K562 (cell line): Measurements from ENCODE around the gene CTDSPL2. TPM values are rescaled to one million over a fixed set of nuclear protein-coding genes. Genes with fewer than 3 reads are reported as not detected.

Source experiments
- BACH1 ChIP-seq: fragments of 200-800 bp; sonication (Bioruptor generic); IDR thresholded peaks from 2 replicates; pipeline ENCODE4 v1.6.1; 2016; ENCODE audit warnings: missing genetic modification characterization, missing compliant biosample characterization
- BRD4 ChIP-seq: fragments of 200-600 bp; sonication (generic); IDR thresholded peaks from 2 replicates; pipeline ENCODE4 v1.6.1; 2017; ENCODE audit warnings: inconsistent platforms
- CBFA2T2 ChIP-seq: fragments of 450-650 bp; conservative IDR thresholded peaks from 2 replicates; pipeline ENCODE4 v1.6.1; 2017; ENCODE audit warnings: mild to moderate bottlenecking
- CBFA2T3 ChIP-seq: fragments of 450-650 bp; IDR thresholded peaks from 2 replicates; pipeline ENCODE4 v1.6.1; 2017
- CBX1 ChIP-seq: sonication (generic); IDR thresholded peaks from 2 replicates; pipeline ENCODE4 v1.6.1; 2016; ENCODE audit warnings: antibody characterized with exemption, low read depth, mild to moderate bottlenecking
- HDAC2 ChIP-seq: fragments of 450-650 bp; IDR thresholded peaks from 2 replicates; pipeline ENCODE4 v1.6.1; 2016; ENCODE audit warnings: mild to moderate bottlenecking
- HDAC8 ChIP-seq: fragments of 450-650 bp; IDR thresholded peaks from 2 replicates; pipeline ENCODE4 v1.6.1; 2016; ENCODE audit warnings: mild to moderate bottlenecking, missing genetic modification characterization, moderate library complexity, missing compliant biosample characterization
- HNRNPL ChIP-seq: fragments of 200-400 bp; formaldehyde crosslinking; IDR thresholded peaks from 2 replicates; pipeline ENCODE4 v1.6.1; 2017; ENCODE audit warnings: low read depth, mild to moderate bottlenecking, low read length
- L3MBTL2 ChIP-seq: fragments of 450-650 bp; IDR thresholded peaks from 2 replicates; pipeline ENCODE4 v1.6.1; 2016; ENCODE audit warnings: mild to moderate bottlenecking, moderate library complexity
- NFATC3 ChIP-seq: fragments of 450-650 bp; IDR thresholded peaks from 2 replicates; pipeline ENCODE4 v1.6.1; 2017; ENCODE audit warnings: mild to moderate bottlenecking
- RAD51 ChIP-seq: fragments of 450-650 bp; IDR thresholded peaks from 2 replicates; pipeline ENCODE4 v1.7.1; 2016; ENCODE audit warnings: low read depth, mild to moderate bottlenecking, borderline replicate concordance
- RFX7 ChIP-seq: fragments of 250-450 bp; sonication (Bioruptor Pico); IDR thresholded peaks from 2 replicates; pipeline ENCODE4 v1.5.1; 2021; ENCODE audit warnings: mild to moderate bottlenecking
- RUNX1 ChIP-seq: sonication (generic); IDR thresholded peaks from 2 replicates; pipeline ENCODE4 v1.6.1; 2016; ENCODE audit warnings: antibody characterized with exemption, low read depth
- XRCC5 ChIP-seq: fragments of 200-400 bp; formaldehyde crosslinking; IDR thresholded peaks from 2 replicates; pipeline ENCODE4 v1.6.1; 2017; ENCODE audit warnings: low read depth, mild to moderate bottlenecking, low read length
- YBX1 ChIP-seq: fragments of 450-650 bp; IDR thresholded peaks from 2 replicates; pipeline ENCODE4 v1.7.1; 2016; ENCODE audit warnings: mild to moderate bottlenecking
- ZC3H4 ChIP-seq: sonication (generic); formaldehyde crosslinking; IDR thresholded peaks from 2 replicates; pipeline ENCODE4 v1.9.0; 2021; ENCODE audit warnings: missing genetic modification reagents, borderline replicate concordance
- ZNF717 ChIP-seq: fragments of 250-450 bp; sonication (Bioruptor Pico); IDR thresholded peaks from 2 replicates; pipeline ENCODE4 v1.5.0; 2021
- polyA plus RNA-seq, 8 experiments: library from polyadenylated mRNA; depleted of rRNA in 4 of 8; stranded (reverse) in 5 of 8; unstranded in 3 of 8; fragments of >200 nt; fragmentation: Nextera tagmentation in 2 of 8; fragmentation: Illumina TruSeq in 1 of 8; extraction: Ambion mirVana in 2 of 8; extraction: Trizol in 1 of 8; gene quantifications; 2 replicates each; pipeline versions ENCODE4 v1.2.1 to v1.2.3, GENCODE V29; 2011 to 2014; ENCODE audit warnings: inconsistent platforms in 1 of 8, missing spikeins in 1 of 8
- total RNA-seq, 7 experiments: library from RNA; depleted of rRNA in 6 of 7; stranded (reverse); fragments of >200 nt in 6 of 7; fragmentation: Illumina TruSeq in 2 of 7; extraction: Trizol in 2 of 7; gene quantifications; 2 replicates each; pipeline versions ENCODE4 v1.2.1 to v1.2.3, GENCODE V29; 2011 to 2021; ENCODE audit warnings: low replicate concordance in 1 of 7
- TF ChIP-seq, protein P1 (sequence below), 2 experiments: IDR thresholded peaks; 2 replicates each; pipeline ENCODE4 v1.6.1; 2012; ENCODE audit warnings: improper control_type of control experiment in 2 of 2, low read depth in 2 of 2, low read length in 2 of 2, borderline replicate concordance in 1 of 2
- TF ChIP-seq, protein P2 (sequence below): fragments of 250-450 bp; sonication (Bioruptor Pico); IDR thresholded peaks from 2 replicates; pipeline ENCODE4 v1.8.0; 2022; ENCODE audit warnings: inconsistent platforms
- TF ChIP-seq, protein P3 (sequence below): fragments of 250-450 bp; sonication (Bioruptor Pico); IDR thresholded peaks from 2 replicates; pipeline ENCODE4 v1.8.0; 2022; ENCODE audit warnings: moderate library complexity, mild to moderate bottlenecking, inconsistent platforms
- TF ChIP-seq, protein P4 (sequence below), 3 experiments: fragments of 200-800 bp in 1 of 3; fragments of 250-450 bp in 1 of 3; fragments of 450-650 bp in 1 of 3; sonication (Bioruptor Pico) in 1 of 3; sonication (Bioruptor generic) in 1 of 3; formaldehyde crosslinking in 1 of 3; IDR thresholded peaks; 2 replicates each; pipeline versions ENCODE4 v1.6.1 to v1.8.0; 2016 to 2022; ENCODE audit warnings: mild to moderate bottlenecking in 2 of 3, missing genetic modification characterization in 2 of 3, missing compliant biosample characterization in 1 of 3, moderate library complexity in 1 of 3

The CTDSPL2 gene
- total and polyA plus RNA-seq, 9 of the 15 experiments (the other 6 are each of a cell fraction or from before 2014, with no cell fraction given) = 16.8 to 79.0 (median 53.1) TPM

DNA sequence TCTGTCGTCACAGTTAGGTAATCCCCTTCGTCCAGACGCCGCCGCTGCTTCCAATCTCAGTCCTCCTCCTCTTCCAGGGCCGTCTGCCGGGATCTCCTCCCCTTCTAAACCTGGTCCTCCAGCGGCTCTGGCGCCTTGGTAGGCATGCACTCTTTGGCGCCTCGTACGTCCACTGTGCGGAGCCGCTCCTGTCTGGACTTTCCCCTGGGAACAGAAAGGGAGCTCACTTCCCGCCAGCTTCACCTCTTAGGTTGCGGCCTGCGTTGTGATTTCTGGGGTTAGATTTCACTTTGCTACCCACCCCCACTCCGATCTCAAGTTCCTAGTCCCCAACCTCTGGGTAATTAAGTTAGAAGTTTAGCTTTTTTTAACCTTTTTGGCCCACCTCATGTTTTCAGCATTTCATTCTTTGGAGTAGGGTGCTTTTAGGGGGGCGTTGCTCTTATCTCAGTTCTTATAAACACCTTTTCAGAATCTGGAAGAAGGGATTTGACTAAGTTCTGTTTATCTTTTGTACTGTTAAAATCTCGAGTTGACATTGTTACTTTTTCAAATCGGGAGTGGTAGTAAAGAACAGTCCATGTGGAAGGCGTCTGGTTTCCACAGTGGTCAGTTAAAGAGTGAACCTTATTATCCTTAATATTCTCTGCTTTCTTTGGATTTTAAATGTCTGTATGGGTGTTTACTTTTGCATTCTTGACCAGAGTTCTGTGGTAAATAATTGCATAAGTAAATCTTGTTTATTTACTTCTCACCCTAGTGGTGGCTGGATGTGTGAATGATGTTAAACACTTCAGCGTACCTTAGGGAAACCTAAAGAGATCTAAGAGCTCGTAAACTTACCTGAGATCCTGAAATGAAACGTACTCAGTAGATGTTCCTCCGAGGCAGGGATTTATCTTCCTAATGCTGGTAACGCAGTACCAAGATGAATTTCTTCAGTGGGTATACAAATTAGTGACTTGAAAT is 611 bp downstream of the CTDSPL2 start (continued):
- TF ChIP-seq BACH1 (tag) (no peak), L3MBTL2 (peak; percentile 30; the same call in 1 of the 2 replicates), RAD51 (no peak), CBX1 (no peak), HDAC2 (peak; percentile 68), BRD4 (no peak), XRCC5 (no peak), RUNX1 (no peak), ZNF717 (CRISPR knock-in tag) (no peak), CBFA2T3 (peak; percentile 59), ZC3H4 (CRISPR knock-in tag) (no peak), CBFA2T2 (0 out of 2 replicates have a peak, but pooled peaks have one; percentile 14), HNRNPL (no peak), YBX1 (no peak), NFATC3 (no peak), HDAC8 (no peak), RFX7 (CRISPR knock-in tag) (no peak)
- TF ChIP-seq, protein P1, sequence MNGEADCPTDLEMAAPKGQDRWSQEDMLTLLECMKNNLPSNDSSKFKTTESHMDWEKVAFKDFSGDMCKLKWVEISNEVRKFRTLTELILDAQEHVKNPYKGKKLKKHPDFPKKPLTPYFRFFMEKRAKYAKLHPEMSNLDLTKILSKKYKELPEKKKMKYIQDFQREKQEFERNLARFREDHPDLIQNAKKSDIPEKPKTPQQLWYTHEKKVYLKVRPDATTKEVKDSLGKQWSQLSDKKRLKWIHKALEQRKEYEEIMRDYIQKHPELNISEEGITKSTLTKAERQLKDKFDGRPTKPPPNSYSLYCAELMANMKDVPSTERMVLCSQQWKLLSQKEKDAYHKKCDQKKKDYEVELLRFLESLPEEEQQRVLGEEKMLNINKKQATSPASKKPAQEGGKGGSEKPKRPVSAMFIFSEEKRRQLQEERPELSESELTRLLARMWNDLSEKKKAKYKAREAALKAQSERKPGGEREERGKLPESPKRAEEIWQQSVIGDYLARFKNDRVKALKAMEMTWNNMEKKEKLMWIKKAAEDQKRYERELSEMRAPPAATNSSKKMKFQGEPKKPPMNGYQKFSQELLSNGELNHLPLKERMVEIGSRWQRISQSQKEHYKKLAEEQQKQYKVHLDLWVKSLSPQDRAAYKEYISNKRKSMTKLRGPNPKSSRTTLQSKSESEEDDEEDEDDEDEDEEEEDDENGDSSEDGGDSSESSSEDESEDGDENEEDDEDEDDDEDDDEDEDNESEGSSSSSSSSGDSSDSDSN (IDR thresholded peaks at IDR 0.05; ENCODE audit: borderline replicate concordance in 1 of 2, low read depth in 2 of 2, low read length in 2 of 2) = no peak; a peak in 1 of 4 replicates
- TF ChIP-seq, protein P2, sequence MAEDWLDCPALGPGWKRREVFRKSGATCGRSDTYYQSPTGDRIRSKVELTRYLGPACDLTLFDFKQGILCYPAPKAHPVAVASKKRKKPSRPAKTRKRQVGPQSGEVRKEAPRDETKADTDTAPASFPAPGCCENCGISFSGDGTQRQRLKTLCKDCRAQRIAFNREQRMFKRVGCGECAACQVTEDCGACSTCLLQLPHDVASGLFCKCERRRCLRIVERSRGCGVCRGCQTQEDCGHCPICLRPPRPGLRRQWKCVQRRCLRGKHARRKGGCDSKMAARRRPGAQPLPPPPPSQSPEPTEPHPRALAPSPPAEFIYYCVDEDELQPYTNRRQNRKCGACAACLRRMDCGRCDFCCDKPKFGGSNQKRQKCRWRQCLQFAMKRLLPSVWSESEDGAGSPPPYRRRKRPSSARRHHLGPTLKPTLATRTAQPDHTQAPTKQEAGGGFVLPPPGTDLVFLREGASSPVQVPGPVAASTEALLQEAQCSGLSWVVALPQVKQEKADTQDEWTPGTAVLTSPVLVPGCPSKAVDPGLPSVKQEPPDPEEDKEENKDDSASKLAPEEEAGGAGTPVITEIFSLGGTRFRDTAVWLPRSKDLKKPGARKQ (CRISPR knock-in tag) = no peak
- TF ChIP-seq, protein P3, sequence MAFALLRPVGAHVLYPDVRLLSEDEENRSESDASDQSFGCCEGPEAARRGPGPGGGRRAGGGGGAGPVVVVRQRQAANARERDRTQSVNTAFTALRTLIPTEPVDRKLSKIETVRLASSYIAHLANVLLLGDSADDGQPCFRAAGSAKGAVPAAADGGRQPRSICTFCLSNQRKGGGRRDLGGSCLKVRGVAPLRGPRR (CRISPR knock-in tag) = no peak
- TF ChIP-seq, protein P4, sequence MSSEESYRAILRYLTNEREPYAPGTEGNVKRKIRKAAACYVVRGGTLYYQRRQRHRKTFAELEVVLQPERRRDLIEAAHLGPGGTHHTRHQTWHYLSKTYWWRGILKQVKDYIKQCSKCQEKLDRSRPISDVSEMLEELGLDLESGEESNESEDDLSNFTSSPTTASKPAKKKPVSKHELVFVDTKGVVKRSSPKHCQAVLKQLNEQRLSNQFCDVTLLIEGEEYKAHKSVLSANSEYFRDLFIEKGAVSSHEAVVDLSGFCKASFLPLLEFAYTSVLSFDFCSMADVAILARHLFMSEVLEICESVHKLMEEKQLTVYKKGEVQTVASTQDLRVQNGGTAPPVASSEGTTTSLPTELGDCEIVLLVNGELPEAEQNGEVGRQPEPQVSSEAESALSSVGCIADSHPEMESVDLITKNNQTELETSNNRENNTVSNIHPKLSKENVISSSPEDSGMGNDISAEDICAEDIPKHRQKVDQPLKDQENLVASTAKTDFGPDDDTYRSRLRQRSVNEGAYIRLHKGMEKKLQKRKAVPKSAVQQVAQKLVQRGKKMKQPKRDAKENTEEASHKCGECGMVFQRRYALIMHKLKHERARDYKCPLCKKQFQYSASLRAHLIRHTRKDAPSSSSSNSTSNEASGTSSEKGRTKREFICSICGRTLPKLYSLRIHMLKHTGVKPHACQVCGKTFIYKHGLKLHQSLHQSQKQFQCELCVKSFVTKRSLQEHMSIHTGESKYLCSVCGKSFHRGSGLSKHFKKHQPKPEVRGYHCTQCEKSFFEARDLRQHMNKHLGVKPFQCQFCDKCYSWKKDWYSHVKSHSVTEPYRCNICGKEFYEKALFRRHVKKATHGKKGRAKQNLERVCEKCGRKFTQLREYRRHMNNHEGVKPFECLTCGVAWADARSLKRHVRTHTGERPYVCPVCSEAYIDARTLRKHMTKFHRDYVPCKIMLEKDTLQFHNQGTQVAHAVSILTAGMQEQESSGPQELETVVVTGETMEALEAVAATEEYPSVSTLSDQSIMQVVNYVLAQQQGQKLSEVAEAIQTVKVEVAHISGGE (CRISPR knock-in tag; IDR thresholded peaks at IDR 0.05) = 0 out of 6 replicates have a peak, but pooled peaks of 1 of the 3 experiments have one; percentile 12
